Measurements from ENCODE around the gene GNLY.
A peak's percentile ranks its signal among the peaks of the same experiment; 100 is the strongest.
"Not testable (repeated sequence)": the region's sequence is repeated elsewhere in the genome, so short reads cannot be mapped to it uniquely, and the experiment has no call there.

The GNLY gene

DNA sequence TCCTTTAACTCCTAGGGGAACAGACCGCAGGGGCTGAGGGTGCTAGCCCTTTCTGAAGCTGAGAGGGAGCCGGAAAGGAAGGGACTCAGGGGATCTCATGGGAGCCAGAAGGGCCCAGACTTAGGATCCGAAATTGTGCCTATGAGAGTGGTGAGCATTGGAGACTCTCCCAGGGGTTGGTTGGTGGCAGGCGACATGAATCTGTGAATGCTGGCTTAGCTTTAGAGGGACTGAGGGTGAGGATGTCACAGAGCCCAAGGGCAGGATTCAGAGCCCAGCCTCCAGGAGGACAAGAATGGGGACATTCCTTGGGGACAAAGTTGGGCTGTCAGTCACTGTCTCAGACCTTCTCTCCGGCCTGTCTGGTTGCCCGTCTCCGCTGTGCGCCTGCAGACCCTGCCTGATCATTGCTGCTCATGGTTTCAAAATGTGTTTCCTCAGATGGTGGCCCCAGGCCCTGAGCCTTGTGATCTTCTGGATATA lies 17.5 kb downstream of the GNLY start:
- DNase-seq = no peak

DNA sequence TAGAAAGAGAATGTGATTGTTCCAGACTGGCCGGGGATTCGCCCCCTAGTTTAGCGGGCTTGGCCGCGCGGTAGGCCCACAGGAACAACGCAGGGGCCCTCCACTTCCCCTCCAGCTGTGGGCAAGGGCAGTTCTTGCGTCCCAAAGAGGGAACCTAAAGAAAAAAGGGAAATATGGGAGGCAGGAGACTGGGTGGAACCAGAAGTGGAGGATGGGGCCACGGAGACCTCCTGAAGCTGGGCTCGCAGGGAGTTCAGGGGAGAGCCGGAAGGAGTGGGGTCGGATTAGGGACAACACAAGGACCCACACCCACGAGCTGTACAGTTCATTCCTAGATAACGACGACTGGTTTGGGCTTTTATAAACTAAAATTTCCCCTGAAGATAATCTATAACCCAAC lies 18.2 kb downstream of the GNLY start:
- DNase-seq = no peak

DNA sequence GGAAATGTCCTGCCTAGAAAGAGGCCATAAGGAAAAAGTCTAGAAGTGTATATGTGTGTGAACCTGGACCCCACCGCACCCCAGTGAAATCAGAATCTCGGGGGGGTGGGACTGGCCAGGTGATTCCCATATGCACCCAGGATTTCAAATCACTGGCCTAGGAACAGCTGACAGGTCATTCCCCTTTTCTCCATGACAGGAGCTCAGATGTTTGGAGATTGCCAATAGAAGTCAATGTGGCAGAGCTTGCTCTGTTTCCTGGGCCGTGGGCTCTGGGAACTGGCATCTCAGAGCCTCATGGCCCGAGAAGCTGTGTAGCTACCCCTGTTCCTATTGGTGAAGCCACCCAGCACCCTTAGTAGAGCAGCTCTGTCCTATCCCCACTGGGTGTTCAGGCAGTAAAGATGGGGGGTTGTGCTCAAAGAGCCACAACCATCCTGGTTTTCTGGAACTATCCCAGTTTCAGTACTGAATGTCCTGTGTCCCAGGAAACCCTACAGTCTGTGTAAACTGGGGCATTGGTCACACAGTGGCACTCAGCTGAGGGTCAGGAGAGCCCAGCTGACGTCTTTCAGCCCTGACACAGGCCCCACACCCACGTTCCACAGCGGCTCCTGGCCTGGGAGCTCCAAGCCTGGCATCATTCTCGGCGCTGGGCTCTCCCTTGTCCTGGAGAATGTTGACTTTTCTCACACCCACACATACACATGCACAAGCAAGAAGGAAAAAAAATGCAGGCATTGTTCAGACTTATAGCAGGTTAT lies 18.9 kb downstream of the GNLY start:
- no peak for DNase-seq

DNA sequence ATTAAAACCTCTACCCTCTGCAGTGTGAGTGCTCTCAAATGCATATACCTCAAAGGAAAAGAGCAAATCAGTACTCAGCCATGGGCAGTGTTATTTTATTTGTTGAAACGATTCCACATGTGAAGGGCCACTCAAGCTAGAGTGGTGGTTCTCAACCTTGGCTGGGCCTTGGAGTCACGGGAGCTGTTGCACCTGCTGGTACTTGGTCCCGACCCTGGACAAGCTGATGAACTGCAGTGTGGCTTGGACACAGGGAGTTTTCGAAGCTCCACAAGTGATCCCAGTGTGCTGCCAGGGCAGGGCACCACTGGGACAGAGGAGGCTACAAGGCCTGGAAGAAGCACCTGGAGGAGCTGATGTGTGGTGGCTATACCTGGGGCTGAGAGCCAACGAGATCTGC lies 19.7 kb downstream of the GNLY start:
- DNase-seq = no peak

DNA sequence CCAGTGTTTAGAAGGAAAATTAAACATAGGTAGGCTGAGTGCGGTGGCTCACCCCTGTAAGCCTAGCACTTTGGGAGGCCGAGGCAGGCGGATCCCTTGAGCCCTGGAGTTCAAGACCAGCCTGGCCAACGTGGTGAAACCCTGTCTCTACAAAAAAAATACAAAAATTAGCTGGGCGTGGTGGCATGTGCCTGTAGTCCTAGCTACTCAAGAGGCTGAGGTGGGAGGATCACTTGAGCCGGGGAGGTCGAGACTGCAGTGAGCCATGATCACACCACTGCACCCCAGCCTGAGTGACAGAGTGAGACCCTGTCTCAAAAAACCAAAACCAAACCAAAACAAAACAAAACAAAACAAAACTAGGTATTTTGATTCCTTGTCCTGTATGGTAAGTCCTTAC lies 20.3 kb downstream of the GNLY start:
- DNase-seq = not testable (repeated sequence)

DNA sequence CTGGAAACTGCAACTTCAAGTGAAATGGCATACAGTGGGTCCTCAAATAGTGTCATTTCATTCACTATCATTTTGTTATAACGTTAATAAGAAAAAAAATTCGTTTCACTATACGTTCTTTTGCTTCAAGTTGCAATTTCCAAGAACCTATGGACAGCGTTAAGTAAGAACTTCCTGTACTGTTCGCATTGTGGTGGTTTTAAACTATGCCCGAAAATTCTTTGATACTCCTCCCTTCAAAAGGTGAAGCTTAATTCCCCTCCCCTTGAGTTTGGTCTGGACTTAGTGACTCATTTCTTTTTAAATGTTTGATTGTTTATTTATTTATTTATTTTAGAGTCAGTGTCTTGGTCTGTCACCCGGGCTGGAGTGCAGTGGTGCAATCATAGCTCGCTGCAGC lies 20.7 kb downstream of the GNLY start:
- DNase-seq = no peak

DNA sequence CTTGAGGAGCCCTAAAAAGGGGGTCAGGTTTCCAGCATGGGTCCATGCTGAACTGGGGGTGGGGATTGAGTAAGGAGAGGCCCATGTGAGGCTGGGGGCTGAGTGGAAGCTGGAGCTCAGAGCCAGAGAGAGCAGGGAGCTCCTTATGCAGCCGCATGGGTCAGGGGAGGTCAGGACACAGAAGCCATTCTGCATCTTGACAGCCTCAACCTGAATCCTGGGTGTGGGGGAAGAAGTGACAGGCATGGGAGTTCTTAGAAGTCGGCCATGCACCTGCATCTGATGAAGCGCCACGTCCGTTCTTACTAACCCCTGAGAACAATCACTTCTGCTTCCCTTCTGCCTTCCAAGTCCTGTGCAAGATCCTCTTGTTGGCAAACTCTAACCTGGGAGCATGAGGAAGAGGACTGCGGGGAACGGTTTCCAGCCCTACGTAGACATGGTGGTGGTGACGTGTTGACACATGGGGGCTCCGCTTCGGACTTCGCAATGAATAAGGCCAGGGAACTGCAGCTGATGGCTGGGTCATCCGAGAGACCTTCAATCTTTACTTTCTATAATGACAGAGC lies 22.3 kb downstream of the GNLY start:
- DNase-seq = no peak

DNA sequence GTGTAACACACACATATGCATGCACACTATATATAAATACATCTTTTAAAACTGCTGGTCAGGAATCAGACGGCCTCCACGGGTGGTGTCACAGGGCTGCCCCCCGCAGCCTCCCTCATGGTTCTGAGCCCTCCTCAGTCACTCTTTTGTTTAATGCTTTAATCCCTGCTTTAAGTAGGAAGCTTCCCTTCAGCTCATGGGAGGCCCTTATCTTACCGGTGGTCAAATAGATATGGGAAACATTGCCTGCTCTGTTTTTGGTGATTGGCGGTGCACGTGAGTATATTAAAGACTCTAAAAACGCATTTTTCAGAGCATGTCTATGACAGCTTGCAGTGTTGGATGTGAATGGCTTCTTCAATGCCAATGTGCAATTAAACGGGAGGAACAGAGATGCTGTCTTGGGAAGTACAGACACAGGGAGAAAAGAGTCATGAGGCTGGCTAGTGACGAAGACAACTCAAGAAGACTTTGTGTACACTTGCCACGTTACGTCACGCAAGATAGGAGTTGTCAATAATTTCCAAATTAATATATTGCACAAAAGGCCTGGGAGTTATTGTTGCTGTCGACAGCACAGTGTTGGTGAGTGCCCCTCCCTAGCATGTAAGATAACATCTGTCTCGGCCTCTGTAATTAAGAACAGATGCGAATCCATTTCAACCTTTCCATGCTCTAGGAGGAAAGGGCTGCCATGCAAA lies 23.3 kb downstream of the GNLY start:
- DNase-seq = no peak

DNA sequence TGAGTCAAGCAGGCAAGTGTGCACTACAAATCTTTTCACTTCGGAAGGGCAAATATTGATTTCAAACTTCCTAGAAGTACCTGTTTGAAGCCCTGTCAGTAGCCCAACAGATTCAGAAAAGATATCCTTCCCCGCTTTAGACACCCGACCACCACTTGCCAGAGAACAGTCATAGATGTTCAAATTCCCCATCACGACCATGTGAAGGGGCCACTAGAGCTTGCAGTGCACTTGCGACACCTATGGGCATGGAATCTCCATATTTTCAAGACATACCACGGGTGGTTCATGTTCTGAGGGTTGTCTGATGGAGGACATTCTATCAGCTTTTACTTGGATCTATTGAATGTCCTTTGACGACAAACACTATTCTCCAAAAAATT lies 23.8 kb downstream of the GNLY start:
- DNase-seq = no peak

DNA sequence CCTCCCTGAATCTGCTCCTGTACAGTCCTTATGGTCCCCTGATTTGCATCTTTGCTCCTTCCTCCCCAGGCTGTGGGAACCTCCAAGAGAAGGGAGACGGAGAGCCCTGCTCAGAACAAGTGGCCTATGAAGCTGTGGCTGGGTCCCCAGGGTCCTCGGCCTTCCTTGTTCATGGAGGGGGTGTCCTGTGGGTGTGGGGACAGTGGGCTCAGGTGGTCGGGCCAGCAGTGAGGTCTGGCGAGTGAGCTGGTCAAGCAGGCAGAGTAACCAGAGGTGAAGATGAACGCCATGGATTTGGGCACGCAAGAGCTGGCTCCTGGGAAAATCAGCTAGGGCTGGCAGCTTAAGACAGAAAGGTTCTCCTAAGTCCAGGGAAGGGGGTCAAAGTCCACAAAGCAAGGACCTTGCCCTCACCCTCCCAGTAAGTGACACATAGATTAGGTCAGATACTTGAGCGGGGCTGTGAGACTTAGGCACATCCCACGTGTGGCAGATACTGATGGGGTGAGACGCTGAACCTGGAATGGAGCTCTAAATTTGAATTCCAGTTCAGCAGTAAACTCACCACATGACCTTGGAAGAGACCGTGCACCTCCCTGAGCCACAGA lies 24.8 kb downstream of the GNLY start:
- no peak for DNase-seq

DNA sequence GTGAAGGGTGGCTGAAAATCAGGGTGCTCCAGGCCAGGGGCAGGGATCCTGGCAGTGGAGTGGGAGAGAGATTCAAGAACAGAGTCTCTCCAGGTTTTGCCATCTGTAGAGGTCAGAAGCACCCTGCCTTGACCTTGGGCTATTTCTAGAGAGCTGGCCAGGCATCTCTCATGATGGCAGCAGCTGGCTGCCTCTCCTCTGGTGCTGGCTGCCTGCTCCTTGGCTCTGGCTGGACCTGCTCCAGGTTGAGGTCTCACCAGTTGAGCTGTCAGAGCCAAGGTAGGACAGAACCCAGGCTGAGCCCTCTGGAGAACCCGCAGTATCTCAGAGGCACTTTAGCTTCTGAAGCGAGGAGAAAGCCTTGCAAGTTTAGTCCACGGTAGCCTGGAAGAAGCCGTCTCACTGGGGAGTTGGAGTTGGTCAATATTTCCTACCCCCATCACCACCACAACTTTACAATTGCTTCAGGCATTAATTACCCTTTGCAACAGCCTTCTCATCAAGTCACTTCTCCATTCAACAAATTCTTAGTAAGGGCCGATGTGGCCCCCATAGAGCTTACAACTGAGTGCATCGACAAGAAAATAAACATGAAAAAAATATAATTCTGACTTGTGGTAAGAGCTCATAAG lies 25.6 kb downstream of the GNLY start:
- no peak for DNase-seq

DNA sequence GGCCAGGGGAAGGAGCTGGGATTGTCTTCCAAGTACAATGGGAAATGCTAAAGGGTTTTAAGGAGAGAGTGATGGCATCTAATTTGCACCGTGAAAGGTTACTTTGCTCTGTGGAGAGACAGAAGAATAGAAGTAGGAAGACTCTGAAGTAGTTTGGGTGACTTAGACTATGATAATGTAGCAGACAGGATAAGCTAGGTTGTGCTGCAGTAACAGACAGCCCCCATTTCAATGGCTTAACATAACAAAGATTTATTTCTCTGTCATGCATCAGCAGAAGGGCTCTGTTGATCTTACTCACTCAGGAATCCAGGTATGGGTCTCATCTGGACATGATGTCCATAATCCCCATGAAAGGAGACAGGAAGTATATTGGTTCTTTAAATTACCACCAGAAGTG lies 26.4 kb downstream of the GNLY start:
- DNase-seq = no peak

DNA sequence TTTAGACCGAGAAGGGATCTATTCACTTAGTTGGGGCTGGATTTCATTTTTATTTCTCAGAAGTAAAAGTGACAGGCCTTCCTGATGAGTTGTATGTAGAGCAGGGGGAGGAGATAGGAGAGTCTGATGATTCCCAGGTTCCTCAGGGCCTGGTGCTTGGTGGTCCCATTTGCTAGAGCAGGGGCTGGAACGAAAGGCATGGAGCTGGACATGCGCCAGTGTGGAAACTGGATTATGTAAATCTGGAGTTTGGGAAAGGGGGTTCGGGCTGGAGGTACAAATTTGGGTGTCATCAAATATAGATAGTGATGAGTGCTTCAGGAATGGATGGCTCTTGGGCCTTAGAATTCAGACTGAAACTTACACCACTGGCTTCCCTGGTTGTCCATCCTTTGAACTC lies 27.5 kb downstream of the GNLY start:
- DNase-seq = no peak

DNA sequence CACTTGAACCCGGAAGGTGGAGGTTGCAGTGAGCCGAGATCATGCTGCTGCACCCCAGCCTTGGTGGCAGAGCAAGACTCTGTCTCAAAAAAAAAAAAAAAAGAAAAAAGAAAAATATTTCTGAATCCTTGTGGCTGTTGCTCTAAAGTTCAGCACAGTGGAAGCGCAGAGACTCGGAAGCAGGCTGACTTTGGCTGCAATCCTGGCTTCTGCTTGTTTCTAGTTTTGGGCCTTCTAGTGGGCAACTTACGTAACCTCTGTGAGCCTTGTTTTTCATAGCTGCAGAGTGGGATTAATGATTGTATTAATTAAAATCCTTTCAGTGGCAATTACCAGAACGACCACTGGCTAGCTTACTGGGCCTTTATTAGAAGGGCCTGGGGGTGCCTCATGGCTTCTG lies 28.4 kb downstream of the GNLY start:
- DNase-seq = no peak

DNA sequence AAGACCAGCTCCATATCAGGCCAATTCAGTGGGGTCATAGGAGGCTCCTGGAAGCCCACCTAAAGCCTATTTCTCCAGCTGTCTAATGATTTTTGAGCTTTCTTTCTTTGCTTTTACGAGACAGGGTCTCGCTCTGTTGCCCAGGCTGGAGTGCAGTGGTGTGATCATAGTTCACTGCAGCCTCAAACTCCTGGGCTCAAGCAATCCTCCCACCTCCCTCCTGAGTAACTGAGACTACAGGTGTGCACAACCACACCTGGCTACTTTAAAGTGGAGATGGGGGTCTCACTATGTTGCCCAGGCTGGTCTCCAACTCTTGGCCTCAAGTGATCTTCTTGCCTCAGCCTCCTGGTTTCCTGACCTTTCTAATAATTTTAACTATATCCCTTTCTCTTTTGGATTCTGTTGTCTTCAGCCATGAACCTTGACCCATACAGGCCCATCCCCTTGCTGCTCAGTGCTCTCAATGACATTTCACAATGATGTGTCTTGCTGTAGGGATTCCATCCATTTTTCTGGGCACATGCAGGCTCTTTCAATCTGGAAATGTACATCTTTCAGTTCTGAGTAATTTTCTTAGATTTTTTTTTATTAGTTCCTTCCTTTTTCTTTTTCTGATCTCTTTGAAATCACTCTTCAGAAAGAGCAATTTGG lies 29.7 kb downstream of the GNLY start:
- no peak for DNase-seq

DNA sequence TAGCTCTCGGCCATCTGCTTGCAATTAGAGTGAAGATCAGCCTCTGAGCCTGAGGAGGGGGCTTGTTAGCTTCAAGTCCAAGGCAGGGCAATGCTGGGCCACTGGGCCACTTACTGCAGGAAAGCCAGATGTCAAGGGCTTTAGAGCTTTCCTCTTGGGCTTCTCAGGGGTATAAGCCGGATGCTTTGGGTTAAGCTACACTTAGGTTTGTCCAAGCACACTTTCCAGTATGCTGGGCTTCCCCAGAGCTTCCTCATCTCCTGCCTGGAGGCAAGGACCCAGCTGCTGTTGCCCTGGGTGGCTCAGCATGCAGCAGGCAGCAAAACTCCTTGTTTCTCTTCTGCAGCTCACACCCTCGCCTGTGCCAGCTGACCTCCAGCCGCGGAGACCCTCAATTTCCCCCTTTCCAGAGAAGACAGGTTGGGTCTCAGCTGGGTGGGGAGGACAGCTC lies 30.6 kb downstream of the GNLY start:
- DNase-seq = no peak

DNA sequence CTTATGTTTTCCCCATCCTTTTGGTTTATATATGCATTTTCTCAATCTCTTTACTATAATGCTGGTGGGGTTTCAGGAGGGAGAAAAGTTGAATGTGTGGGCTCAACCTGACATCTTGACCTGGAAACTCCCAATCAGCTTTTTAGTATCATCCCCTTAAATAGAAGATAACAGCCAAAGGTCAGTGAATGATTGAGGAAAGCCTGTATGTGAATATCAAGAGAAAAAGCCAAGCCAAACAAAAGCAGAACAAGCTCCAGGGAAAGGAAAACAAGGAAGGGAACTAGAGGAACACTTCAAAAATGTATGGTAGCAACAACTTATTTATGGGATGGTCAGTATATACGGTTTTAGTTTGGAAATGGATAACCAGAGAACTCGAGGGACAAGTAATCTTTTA lies 31.3 kb downstream of the GNLY start:
- DNase-seq = no peak

DNA sequence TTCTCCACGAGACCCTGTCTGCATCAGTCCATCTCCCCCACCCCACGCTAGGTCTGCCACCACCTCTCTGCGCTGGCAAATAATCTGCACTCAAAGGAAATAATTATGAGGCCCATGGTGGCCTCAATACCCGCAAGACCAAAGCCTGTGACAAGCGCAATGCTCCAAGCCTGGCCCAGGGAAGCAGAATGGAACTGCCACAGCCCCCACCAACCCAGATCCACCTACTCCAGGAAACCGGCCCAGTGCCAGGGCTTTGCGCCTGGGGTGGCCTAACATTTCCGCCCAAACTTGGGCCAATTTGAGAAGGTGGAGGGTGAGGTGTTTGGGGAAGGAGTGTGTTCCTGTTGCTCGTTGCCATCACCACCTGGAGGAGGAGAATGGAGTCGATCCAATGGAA lies 33.6 kb downstream of the GNLY start:
- no peak for DNase-seq

DNA sequence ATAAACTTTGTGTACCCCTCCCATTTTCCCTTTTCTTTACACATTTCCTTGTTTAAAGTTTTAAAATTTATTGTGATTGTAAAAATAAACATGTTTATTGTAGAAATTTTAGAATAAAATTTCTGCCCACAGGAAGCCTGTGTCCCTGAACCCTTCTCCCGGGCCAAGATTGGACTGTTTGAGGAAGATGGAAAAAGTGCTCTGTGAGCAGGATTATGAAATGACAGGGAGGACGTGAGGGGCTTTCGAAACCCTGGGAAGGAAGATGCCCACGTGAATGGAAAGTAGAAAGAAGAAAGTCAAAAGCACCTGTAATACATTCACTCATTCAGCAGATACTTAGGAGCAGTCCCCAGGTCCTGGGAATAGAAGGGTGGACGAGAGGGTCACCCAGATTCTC lies 34.2 kb downstream of the GNLY start:
- no peak for DNase-seq

DNA sequence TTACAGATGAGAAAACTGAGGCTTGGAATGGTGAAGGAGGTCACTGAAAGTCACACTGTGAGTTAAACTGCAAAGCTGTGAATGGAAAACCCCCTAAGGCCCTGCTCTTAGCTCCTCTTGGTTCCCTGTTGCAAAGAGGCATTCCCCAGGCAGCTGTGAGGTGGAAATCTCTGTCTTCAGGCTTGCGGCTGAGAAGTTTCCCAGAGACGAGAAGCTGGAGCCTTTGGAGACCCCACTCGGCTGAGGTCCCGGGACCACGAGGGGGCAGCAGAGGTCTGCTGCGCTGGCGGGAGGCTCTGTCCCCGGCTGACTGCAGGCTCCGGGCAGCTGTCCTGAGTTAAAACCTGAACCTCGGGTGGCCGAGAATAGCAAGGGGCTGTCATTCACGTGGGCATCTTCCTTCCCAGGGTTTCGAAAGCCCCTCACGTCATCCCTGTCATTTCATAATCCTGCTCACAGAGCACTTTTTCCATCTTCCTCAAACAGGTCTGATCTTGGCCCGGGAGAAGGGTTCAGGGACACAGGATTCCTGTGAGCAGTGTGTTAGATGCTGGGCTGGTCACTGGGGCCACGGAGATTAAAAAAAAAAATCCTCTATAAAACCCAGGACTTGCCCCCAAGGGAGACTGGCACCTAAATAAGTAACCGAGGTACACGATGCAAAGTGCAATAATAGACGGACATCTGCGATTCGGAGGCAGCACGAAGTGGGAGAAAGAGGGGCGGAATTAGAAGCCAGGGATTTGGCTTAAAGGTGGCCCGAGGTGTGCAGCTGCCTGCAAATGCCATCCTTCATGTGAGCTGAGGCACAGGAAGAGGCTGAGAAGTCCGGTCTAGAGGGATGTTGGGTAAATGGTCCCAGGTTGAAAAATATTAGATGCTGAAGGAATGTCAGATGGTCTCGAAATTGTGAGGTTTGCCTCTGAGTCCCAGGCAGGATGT lies 35.0 kb downstream of the GNLY start:
- peak; percentile 73 for DNase-seq

DNA sequence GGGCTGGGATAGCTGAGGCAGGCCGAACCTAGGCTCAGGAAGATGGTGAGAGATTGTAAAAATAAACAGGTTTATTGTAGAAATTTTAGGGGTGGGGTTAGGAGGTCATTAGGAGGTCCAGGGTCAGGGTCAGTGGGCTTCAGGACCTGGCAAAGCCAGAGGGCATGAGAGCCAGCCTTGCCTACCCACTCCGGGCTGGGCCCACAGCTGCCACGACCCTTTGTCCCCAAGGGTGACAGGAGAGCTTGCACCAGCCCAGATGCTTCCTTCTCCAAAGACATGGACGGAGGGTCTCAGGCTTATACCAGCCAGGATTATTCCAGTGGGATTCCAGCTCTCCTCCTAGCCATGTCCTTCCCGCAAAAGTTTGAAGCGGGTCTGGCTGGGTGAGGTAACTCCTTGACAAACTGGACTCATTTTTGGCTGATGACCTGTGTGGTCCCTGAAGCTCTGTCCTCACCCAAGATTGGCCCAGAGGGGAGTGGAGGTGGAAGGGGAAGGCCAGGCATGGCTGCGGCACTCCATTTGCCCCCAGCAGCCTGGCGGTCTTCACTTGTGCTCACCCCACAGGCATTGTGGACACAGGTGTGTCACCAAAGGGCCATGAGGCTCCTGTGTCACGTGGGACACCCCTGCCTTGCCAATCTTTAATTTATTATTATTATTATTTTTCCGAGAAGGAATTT lies 35.8 kb downstream of the GNLY start:
- DNase-seq = no peak

Measured in activated naive CD4-positive, alpha-beta T cell treated with Interleukin-2 at 50 U/mL for 16 hours (primary cell).